HUES64 (cell line): Measurements from ENCODE around the gene PIBF1.

Experiments used
- H3K27ac ChIP-seq: 2 replicates; pipeline ENCODE4 v1.7.0; 2013; ENCODE audit warnings: low read depth, low read length, inconsistent platforms
- H3K27me3 ChIP-seq: 2 replicates; pipeline ENCODE4 v1.6.1; 2013; ENCODE audit warnings: mild to moderate bottlenecking, low read length; ENCODE audit not compliant: insufficient read depth
- H3K36me3 ChIP-seq: 2 replicates; pipeline ENCODE4 v1.6.1; 2013; ENCODE audit warnings: mild to moderate bottlenecking, low read length; ENCODE audit not compliant: insufficient read depth
- H3K4me1 ChIP-seq: 2 replicates; pipeline ENCODE4 v1.6.1; 2013; ENCODE audit warnings: mild to moderate bottlenecking, low read length, moderate library complexity; ENCODE audit not compliant: insufficient read depth
- H3K4me3 ChIP-seq: 2 replicates; pipeline ENCODE4 v1.5.1; 2013; ENCODE audit warnings: mild to moderate bottlenecking, low read length, moderate library complexity
- H3K9ac ChIP-seq: 2 replicates; pipeline ENCODE4 v1.6.1; 2013; ENCODE audit warnings: mild to moderate bottlenecking, low read depth, low read length
- H3K9me3 ChIP-seq: 2 replicates; pipeline ENCODE4 v1.6.1; 2013; ENCODE audit warnings: low read depth, low read length; ENCODE audit not compliant: insufficient read depth
- WGBS: fragments of 150-250, 120-280 bp; methylation state at CpG from one replicate; pipeline ENCODE4 v1.1.7; 2013; ENCODE audit warnings: missing lambda C conversion rate; 5-methylcytosine and 5-hydroxymethylcytosine counted together

PIBF1 gene

GRCh38 chr13:73061876-73062275 is 279.9 kb downstream of the PIBF1 start:
- peaks cover 3% of the 10 kb centered on the region; the same call in 1 of the 2 replicates for H3K36me3 ChIP-seq
- H3K9ac ChIP-seq = no peak overlapping the region
- 67% methylated on average over 9 of the region's 9 CpGs for WGBS
- H3K27me3 ChIP-seq = peaks cover 54% of the 10 kb centered on the region
- no peak overlapping the region for H3K27ac ChIP-seq
- H3K4me3 ChIP-seq = no peak overlapping the region; the same call in 1 of the 2 replicates
- H3K9me3 ChIP-seq = no peaks in the 10 kb centered on the region
- H3K4me1 ChIP-seq = peaks cover 45% of the 10 kb centered on the region

- no peak overlapping the region for H3K9ac ChIP-seq
- H3K4me1 ChIP-seq = peaks cover 45% of the 10 kb centered on the region
- H3K27me3 ChIP-seq = peaks cover 48% of the 10 kb centered on the region
- peaks cover 3% of the 10 kb centered on the region; the same call in 1 of the 2 replicates for H3K36me3 ChIP-seq
- no peak overlapping the region for H3K27ac ChIP-seq
- 89% methylated on average over 13 of the region's 13 CpGs for WGBS
- no peaks in the 10 kb centered on the region for H3K9me3 ChIP-seq
- no peak overlapping the region for H3K4me3 ChIP-seq
Measured at GRCh38 chr13:73062468-73062867, 280.5 kb downstream of the PIBF1 start.

DNA sequence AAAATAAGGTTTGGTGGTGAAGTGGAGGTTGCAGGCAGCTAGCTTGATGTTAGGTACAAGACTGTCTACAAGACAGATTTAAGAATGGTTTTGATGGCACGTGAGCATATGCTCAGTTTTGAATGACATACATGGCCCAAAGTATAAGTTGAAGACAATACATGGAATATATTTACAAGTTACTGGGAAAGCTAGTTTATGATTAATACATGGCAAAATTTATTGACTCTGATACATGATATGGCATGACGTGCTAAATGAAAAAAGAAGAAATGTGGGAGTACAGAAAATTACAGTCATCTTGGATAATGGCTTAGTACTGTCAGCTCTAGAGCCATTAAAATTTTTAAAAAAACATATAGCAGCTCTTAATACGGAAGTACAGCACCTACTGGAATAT is 281.2 kb downstream of the PIBF1 start:
- Histone ChIP-seq H3K27me3 (peaks cover 41% of the 10 kb centered on the region), H3K4me1 (peaks cover 40% of the 10 kb centered on the region), H3K9me3 (no peaks in the 10 kb centered on the region), H3K27ac (no peak overlapping the region), H3K4me3 (no peak overlapping the region), H3K9ac (no peak overlapping the region), H3K36me3 (peaks cover 3% of the 10 kb centered on the region; the same call in 1 of the 2 replicates)
- 82% methylated on average over 2 of the region's 3 CpGs for WGBS

GRCh38 chr13:73065036-73065435 is 283.1 kb downstream of the PIBF1 start:
- no peak overlapping the region for H3K27ac ChIP-seq
- H3K4me1 ChIP-seq = peaks cover 38% of the 10 kb centered on the region
- H3K27me3 ChIP-seq = peaks cover 33% of the 10 kb centered on the region
- WGBS = 80% methylated on average over 2 of the region's 2 CpGs
- peaks cover 3% of the 10 kb centered on the region; the same call in 1 of the 2 replicates for H3K36me3 ChIP-seq
- H3K4me3 ChIP-seq = no peak overlapping the region
- H3K9ac ChIP-seq = no peak overlapping the region
- H3K9me3 ChIP-seq = no peaks in the 10 kb centered on the region

DNA sequence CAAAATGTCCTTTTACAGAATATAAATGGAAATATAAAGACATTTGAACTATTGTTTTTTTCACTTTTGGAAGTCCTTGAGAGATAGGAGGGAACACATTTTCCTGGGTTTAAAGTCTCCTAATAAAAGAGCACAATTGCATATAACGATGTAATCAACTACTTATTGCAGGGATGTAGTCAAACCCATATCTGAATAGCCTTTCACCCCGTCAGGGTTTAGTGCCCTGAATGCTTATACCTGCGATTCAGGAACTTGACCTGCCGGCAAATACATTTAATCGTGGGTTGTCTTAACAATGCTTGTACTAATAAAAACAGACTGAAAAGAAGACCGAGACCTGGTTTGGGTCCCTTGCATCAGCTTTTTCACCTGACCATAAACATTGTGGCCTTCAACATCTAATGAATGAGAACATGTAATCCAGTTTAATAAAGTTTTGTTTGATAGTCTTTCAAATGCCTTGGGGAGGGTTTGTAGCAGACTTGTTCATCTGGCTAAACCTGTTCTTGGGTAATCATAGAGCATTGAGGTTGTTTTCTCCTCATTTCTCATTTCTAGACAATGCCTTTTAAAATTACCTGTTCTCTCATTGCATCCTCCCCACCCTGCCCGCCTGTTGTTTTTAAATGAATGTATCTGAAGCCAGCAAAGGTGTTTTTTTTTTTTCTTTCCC is 283.9 kb downstream of the PIBF1 start:
- Histone ChIP-seq H3K4me1 (peaks cover 38% of the 10 kb centered on the region), H3K27me3 (peaks cover 25% of the 10 kb centered on the region), H3K27ac (no peak overlapping the region), H3K36me3 (peaks cover 3% of the 10 kb centered on the region; the same call in 1 of the 2 replicates), H3K9ac (no peak overlapping the region), H3K4me3 (no peak overlapping the region), H3K9me3 (no peaks in the 10 kb centered on the region)
- 91% methylated on average over 6 of the region's 7 CpGs for WGBS
